ENCODE measurements around the gene SCNN1A. TPM values are rescaled to one million over a fixed set of nuclear protein-coding genes. Genes with fewer than 3 reads are reported as not detected.

Gene SCNN1A
- total RNA-seq, 4 donors from 2014 or later: 229 to 449 (median 336) TPM

DNA sequence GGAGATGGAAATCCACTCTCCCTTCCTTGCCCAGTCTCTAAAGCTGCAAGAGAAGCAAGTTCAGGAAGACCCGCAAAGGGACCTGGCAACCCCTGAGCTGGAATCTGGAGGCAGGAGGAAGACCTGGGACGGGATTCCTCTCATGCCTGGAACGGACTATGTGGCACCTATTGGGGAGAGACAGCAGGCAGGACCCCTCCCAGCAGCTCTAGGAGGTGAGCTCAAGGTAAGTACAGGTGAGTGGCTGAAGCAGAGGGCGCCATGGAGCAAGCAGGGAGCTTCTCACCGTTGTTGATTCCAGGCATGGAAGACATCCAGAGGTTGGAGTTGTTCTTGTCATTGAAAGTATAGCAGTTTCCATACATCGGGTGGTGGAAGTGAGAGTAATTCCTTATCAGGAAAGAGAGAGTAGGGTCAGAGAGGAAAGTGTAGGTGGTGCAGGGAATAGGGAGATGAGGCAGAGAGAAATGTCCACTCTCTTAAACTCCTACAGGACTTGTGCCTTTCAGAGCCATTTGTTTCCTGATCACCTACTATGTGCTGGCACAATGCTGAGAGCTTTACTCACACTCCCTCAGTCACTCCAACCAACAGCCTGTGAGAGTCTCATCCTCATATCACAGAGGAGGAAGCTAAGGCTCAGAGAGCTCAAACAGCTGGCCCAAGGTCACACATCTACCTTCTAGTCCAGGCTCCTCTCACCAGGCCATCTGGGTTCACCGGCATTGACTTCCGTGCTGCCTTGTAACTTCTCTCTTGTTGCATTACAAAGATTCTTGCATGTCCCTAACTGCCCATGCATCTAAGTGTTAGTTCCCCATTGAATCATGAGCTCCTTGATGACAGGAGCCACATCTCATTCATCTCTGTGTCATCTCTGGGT, 19.6 kb downstream of the SCNN1A start:
- no peak for DNase-seq

DNA sequence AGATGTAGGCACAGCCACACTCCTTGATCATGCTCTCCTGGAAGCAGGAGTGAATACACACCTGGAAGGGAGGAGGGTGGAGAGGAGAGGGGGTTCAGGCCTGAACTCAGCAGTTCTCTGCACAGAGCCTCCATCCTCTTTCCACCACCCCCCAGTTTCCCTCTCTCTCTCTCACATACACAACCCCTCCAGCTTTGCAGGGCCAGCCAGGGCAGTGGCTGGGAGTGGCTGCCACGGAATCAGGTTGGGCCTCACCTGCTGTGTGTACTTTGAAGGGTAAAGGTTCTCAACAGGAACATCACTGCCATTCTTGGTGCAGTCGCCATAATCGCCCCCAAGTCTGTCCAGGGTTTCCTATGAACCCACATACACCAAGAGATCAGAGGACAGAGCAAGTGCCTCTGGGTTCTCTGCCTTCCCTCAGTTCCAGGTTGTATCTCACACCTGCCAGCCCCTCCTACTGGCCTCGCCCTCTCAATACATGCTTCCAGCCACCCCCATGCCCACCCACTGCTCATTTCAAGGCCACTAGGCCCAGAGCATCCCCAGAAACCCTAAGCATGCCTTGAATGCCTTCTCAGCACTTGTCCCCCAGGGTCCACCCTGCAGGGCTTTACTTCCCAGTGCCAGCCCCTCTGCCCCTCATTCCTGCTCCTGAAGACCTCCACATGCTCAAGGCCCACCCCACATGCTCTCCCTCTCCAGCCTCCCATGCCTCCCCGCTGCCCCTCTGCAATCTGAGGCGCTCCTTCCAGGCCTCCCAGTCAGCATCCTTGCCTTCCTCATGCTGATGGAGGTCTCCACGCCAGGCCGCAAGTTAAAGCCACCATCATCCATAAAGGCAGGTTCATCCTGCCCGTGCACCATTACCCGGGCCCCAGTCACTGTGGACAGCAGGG, 20.6 kb downstream of the SCNN1A start:
- Histone ChIP-seq H3K9me3 (no peaks in the 10 kb centered on the region), H3K4me1 (peaks cover 6 to 36% of the 10 kb centered on the region in 2 donors), H3K27me3 (no peaks in the 10 kb centered on the region), H3K27ac (peak overlapping the region in 1 of 3 donors; percentile 21), H3K4me3 (replicated peaks in 1 of 3) (no peak overlapping the region), H3K36me3 (peaks cover 0 to 10% of the 10 kb centered on the region in 2 donors)
- intact Hi-C loops (cut with DNase I): no loop called here
- no peak for DNase-seq
- TF ChIP-seq, protein P1, sequence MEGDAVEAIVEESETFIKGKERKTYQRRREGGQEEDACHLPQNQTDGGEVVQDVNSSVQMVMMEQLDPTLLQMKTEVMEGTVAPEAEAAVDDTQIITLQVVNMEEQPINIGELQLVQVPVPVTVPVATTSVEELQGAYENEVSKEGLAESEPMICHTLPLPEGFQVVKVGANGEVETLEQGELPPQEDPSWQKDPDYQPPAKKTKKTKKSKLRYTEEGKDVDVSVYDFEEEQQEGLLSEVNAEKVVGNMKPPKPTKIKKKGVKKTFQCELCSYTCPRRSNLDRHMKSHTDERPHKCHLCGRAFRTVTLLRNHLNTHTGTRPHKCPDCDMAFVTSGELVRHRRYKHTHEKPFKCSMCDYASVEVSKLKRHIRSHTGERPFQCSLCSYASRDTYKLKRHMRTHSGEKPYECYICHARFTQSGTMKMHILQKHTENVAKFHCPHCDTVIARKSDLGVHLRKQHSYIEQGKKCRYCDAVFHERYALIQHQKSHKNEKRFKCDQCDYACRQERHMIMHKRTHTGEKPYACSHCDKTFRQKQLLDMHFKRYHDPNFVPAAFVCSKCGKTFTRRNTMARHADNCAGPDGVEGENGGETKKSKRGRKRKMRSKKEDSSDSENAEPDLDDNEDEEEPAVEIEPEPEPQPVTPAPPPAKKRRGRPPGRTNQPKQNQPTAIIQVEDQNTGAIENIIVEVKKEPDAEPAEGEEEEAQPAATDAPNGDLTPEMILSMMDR (IDR thresholded peaks at IDR 0.05): no peak
- TF ChIP-seq POLR2A (IDR thresholded peaks at IDR 0.05): no peak
- 90 to 92% methylated on average over 10 of the region's 10 CpGs for WGBS, 2 donors

More for the DNA sequence above, 19.6 kb downstream of the SCNN1A start:
- H3K27me3 ChIP-seq: no peaks in the 10 kb centered on the region
- H3K4me3 ChIP-seq (replicated peaks in 1 of 3): no peak overlapping the region
- TF ChIP-seq, protein P1 (IDR thresholded peaks at IDR 0.05): no peak
- TF ChIP-seq POLR2A (IDR thresholded peaks at IDR 0.05): no peak
- no peak overlapping the region for H3K27ac ChIP-seq
- no peaks in the 10 kb centered on the region for H3K9me3 ChIP-seq
- WGBS, 2 donors: 83 to 86% methylated on average over 8 of the region's 8 CpGs
- intact Hi-C loops (cut with DNase I): no loop called here
- H3K4me1 ChIP-seq: peaks cover 6 to 39% of the 10 kb centered on the region in 2 donors
- peaks cover 0 to 16% of the 10 kb centered on the region in 2 donors for H3K36me3 ChIP-seq

DNA sequence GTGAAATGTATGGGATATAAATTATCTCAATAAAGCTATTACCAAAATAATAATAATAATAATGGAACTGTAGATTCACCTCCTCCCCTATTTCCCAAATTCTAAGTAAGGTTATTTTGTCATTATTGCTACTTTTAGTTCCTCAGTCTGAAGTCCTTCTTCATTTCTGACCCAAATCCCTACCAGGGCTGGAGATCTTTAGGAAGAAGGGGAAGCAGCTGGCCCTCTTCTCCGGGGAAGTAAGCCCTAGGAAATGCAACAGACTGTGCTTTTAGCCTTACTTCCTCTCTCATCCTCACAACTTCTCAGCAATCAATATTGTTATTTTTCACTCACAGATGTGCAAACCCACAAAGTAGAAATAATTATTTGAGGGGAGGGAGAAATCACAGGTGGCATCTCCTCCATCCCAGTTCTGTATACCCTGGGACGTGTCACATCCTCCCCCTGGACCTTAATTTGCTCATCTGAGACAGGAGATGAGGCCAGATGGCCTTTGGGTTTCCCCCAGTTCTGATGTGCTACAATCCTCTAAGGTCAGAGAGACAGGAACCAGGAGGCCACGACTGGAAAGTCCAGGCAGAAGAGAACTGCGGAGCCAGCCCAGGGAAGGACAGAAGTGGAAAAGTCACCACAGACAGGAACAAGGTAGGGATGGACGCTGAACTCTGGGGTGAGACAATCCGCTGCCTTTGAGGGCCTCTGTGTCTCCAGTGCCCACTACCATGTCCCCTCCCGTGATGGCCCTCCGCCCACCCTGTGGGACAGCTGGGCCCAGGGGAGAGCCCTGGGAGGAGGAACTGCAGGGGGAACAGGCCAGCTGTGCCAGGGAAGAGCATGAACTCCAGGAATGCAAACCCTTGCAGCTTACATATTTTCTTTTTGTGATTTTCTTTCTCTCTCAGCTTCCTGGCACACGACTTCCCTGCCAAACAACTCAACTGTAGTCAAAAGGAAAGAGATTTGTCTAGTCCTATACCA, 22.9 kb downstream of the SCNN1A start:
- no peak overlapping the region for H3K4me3 ChIP-seq (replicated peaks in 1 of 3)
- 60 to 65% methylated on average over 9 of the region's 9 CpGs for WGBS, 2 donors

GRCh38 chr12:6351622-6352021, 23.7 kb downstream of the SCNN1A start:
- Histone ChIP-seq H3K27ac (no peak overlapping the region), H3K4me3 (replicated peaks in 1 of 3) (no peak overlapping the region), H3K4me1 (peaks cover 20 to 51% of the 10 kb centered on the region in 2 donors), H3K27me3 (no peaks in the 10 kb centered on the region), H3K9me3 (no peaks in the 10 kb centered on the region), H3K36me3 (peaks cover 0 to 10% of the 10 kb centered on the region in 2 donors)
- WGBS, 2 donors: 77 to 87% methylated on average over 5 of the region's 5 CpGs
- intact Hi-C loops (cut with DNase I): no loop called here
- DNase-seq: no peak
- no peak for TF ChIP-seq POLR2A (IDR thresholded peaks at IDR 0.05)
- TF ChIP-seq, protein P1 (IDR thresholded peaks at IDR 0.05): no peak

More for the DNA sequence above, 22.9 kb downstream of the SCNN1A start:
- H3K27ac ChIP-seq: peak overlapping the region in 2 of 3 donors; percentile 50 to 71
- no peak for DNase-seq
- H3K27me3 ChIP-seq: no peaks in the 10 kb centered on the region
- peaks cover 0 to 10% of the 10 kb centered on the region in 2 donors for H3K36me3 ChIP-seq
- TF ChIP-seq, protein P1 (IDR thresholded peaks at IDR 0.05): no peak
- TF ChIP-seq POLR2A (IDR thresholded peaks at IDR 0.05): no peak
- peaks cover 16 to 42% of the 10 kb centered on the region in 2 donors for H3K4me1 ChIP-seq
- intact Hi-C loops (cut with DNase I): no loop called here
- no peaks in the 10 kb centered on the region for H3K9me3 ChIP-seq

Data from thyroid gland (tissue), 4 donors.